Lower leg skin (tissue), 4 donors: ENCODE measurements around the gene SDK1. TPM values are rescaled to one million over a fixed set of nuclear protein-coding genes. Genes with fewer than 3 reads are reported as not detected.

ENCODE experiments used
- DNase-seq, 2 donors: peaks; one replicate each; pipeline ENCODE4 v3.0.0-alpha.2; 2019; ENCODE audit warnings: low spot score in 2 of 2
- H3K4me3 ChIP-seq: fragments of 200-600 bp; sonication (generic); 2 replicates; pipeline ENCODE4 v1.5.1; 2017; ENCODE audit warnings: mild to moderate bottlenecking, low read depth; ENCODE audit not compliant: poor library complexity, severe bottlenecking
- CTCF ChIP-seq, 3 donors: fragments of 450-650 bp; IDR thresholded peaks; one replicate each; pipeline ENCODE4 v1.5.1; 2016; ENCODE audit warnings: antibody characterized with exemption in 3 of 3, mild to moderate bottlenecking in 3 of 3, moderate library complexity in 2 of 3
- POLR2A ChIP-seq, 2 donors: fragments of 450-650 bp; IDR thresholded peaks; one replicate each; pipeline ENCODE4 v1.6.1; 2016 to 2017; ENCODE audit warnings: antibody characterized with exemption in 2 of 2, mild to moderate bottlenecking in 1 of 2, moderate library complexity in 1 of 2
- WGBS, 2 donors: methylation state at CpG; one replicate each; pipeline ENCODE4 v1.1.5; 2018; 5-methylcytosine and 5-hydroxymethylcytosine counted together
- intact Hi-C: fragments of 100-400 bp; cut with DNase I; formaldehyde crosslinking; loops from one replicate; pipeline ENCODE4 v1.15.0; 2023; ENCODE audit warnings: low total_unique reads
- total RNA-seq, 4 donors: library from RNA; depleted of rRNA; stranded (reverse); fragments of >200 nt; gene quantifications; one replicate each; pipeline ENCODE4 v1.1.0, GENCODE V29; 2016

The SDK1 gene
- total RNA-seq, 4 donors from 2014 or later: 1.9 to 7.2 (median 5.1) TPM

- no peak overlapping the region for H3K4me3 ChIP-seq
- 79 to 83% methylated on average over 6 of the region's 6 CpGs for WGBS, 2 donors
- TF ChIP-seq POLR2A (IDR thresholded peaks at IDR 0.05) (no peak), CTCF (IDR thresholded peaks at IDR 0.05) (no peak)
- DNase-seq: no peak
- intact Hi-C loops: no loop called here
These were observed 897.2 kb downstream of the SDK1 start for GRCh38 chr7:4198301-4198700.

- no peak overlapping the region for H3K4me3 ChIP-seq
- no peak for TF ChIP-seq POLR2A (IDR thresholded peaks at IDR 0.05)
- TF ChIP-seq CTCF (IDR thresholded peaks at IDR 0.05): no peak
- no peak for DNase-seq
- WGBS, 2 donors: 90 to 91% methylated on average over 2 of the region's 2 CpGs
- intact Hi-C loops: no loop called here
These were observed 899.6 kb downstream of the SDK1 start for GRCh38 chr7:4200546-4201094.

- DNase-seq: no peak
- no peak overlapping the region for H3K4me3 ChIP-seq
- 66 to 75% methylated on average over 6 of the region's 6 CpGs for WGBS, 2 donors
- intact Hi-C loops: no loop called here
- TF ChIP-seq POLR2A (IDR thresholded peaks at IDR 0.05) (no peak), CTCF (IDR thresholded peaks at IDR 0.05) (no peak)
These were observed 900.5 kb downstream of the SDK1 start for GRCh38 chr7:4201566-4201965.

GRCh38 chr7:4202154-4202736 is 901.2 kb downstream of the SDK1 start:
- 86 to 91% methylated on average over 16 of the region's 16 CpGs for WGBS, 2 donors
- TF ChIP-seq CTCF (IDR thresholded peaks at IDR 0.05): no peak
- no peak for DNase-seq
- intact Hi-C loops: no loop called here
- H3K4me3 ChIP-seq: no peak overlapping the region

- no peak for DNase-seq
- 86 to 91% methylated on average over 12 to 16 of the region's 16 CpGs for WGBS, 2 donors
- no peak overlapping the region for H3K4me3 ChIP-seq
- intact Hi-C loops: no loop called here
- TF ChIP-seq POLR2A (IDR thresholded peaks at IDR 0.05) (no peak), CTCF (IDR thresholded peaks at IDR 0.05) (no peak)
These were observed 901.9 kb downstream of the SDK1 start for GRCh38 chr7:4202954-4203353.
